ENCODE results near the gene ZNF837. TPM values are rescaled to one million over a fixed set of nuclear protein-coding genes. Genes with fewer than 3 reads are reported as not detected.

Gene ZNF837
- polyA plus RNA-seq, 1 donor (not counting 4 experiments of a cell fraction or from before 2014, with no cell fraction given) = 0.29 TPM

DNA sequence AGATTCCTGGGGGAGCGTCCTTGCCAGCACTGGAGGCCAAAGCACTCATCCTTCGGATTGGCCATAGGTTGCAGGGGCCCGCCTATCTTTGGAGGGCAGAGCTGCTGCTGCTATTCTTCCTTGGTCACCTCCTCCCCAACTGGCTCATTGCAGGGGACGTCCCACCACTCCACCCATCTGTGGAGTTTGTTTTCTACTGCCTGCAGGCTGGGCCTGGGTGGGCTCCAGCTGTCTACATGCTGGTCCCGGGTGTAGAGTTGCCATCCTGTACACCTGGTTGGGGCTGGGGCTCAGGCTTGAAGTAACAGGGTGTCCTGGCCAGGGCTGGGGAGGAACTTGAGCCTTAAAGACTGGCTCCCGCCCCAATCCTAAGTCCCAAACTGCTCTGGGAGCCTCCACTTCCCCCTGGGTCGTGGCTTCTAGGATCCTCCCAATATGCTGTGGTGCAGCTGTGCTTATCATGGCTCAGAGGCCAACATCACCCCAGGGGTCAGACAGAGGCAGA, 16.8 kb upstream of the ZNF837 start:
- FAIRE-seq (no peak), DNase-seq (ENCODE audit: low read depth, low spot score) (no peak)
- H3K4me2 ChIP-seq (ENCODE audit: control insufficient read depth, extremely low read depth, insufficient read depth, low read depth, low read length) = no peak overlapping the region
- peaks cover 16% of the 10 kb centered on the region for H3K79me2 ChIP-seq (ENCODE audit: control insufficient read depth, insufficient read depth, low read length)
- H3K27me3 ChIP-seq (ENCODE audit: control insufficient read depth, extremely low read depth, insufficient read depth, low read length) = no peaks in the 10 kb centered on the region
- H2AFZ ChIP-seq (ENCODE audit: control insufficient read depth, low read length) = no peak overlapping the region
- H3K36me3 ChIP-seq (ENCODE audit: control insufficient read depth in 2 of 2, extremely low read depth in 1 of 2, insufficient read depth in 2 of 2, low read length in 2 of 2) = peaks cover 15 to 21% of the 10 kb centered on the region in 2 experiments
- no peak overlapping the region for H3K4me3 ChIP-seq (ENCODE audit: control insufficient read depth in 2 of 3, extremely low read depth in 1 of 3, insufficient read depth in 2 of 3, low read depth in 1 of 3, low read length in 3 of 3)
- peaks cover 42% of the 10 kb centered on the region for H3K4me1 ChIP-seq (ENCODE audit: control insufficient read depth, extremely low read depth, insufficient read depth, low read length)
- peaks cover 26% of the 10 kb centered on the region for H4K20me1 ChIP-seq (ENCODE audit: control insufficient read depth, extremely low read depth, insufficient read depth, low read length)
- H3K9me3 ChIP-seq (ENCODE audit: control insufficient read depth, low read depth, low read length) = no peaks in the 10 kb centered on the region
- TF ChIP-seq CTCF (optimal IDR thresholded peaks at IDR 0.05 in 1 of 3, IDR thresholded peaks at IDR 0.05 in 1 of 3, conservative IDR thresholded peaks at IDR 0.05 in 1 of 3; ENCODE audit: extremely low read depth in 1 of 3, insufficient read depth in 2 of 3, low read length in 3 of 3) (no peak), EZH2 (IDR thresholded peaks at IDR 0.05; ENCODE audit: low read length) (no peak)
- no peak overlapping the region for H3K27ac ChIP-seq (ENCODE audit: control insufficient read depth, insufficient read depth, low read length)
- peaks cover 5% of the 10 kb centered on the region for H3K9me1 ChIP-seq (ENCODE audit: control insufficient read depth, extremely low read depth, insufficient read depth, low read length)
- dilution Hi-C loops (cut with MboI; ENCODE audit: extremely low pct_ligation_motif_present, low sequenced_read_pairs) = no loop called here
- no peak overlapping the region for H3K9ac ChIP-seq (ENCODE audit: control insufficient read depth, extremely low read depth, insufficient read depth, low read length)

- Histone ChIP-seq H3K27me3 (ENCODE audit: control insufficient read depth, extremely low read depth, insufficient read depth, low read length) (no peaks in the 10 kb centered on the region), H3K27ac (ENCODE audit: control insufficient read depth, insufficient read depth, low read length) (no peak overlapping the region), H3K9ac (ENCODE audit: control insufficient read depth, extremely low read depth, insufficient read depth, low read length) (no peak overlapping the region), H3K4me1 (ENCODE audit: control insufficient read depth, extremely low read depth, insufficient read depth, low read length) (peaks cover 38% of the 10 kb centered on the region), H3K4me3 (ENCODE audit: control insufficient read depth in 2 of 3, extremely low read depth in 1 of 3, insufficient read depth in 2 of 3, low read depth in 1 of 3, low read length in 3 of 3) (no peak overlapping the region), H3K9me1 (ENCODE audit: control insufficient read depth, extremely low read depth, insufficient read depth, low read length) (peaks cover 5% of the 10 kb centered on the region), H2AFZ (ENCODE audit: control insufficient read depth, low read length) (no peak overlapping the region), H3K4me2 (ENCODE audit: control insufficient read depth, extremely low read depth, insufficient read depth, low read depth, low read length) (no peak overlapping the region), H3K36me3 (ENCODE audit: control insufficient read depth in 2 of 2, extremely low read depth in 1 of 2, insufficient read depth in 2 of 2, low read length in 2 of 2) (peaks cover 18 to 22% of the 10 kb centered on the region in 2 experiments), H3K9me3 (ENCODE audit: control insufficient read depth, low read depth, low read length) (no peaks in the 10 kb centered on the region), H3K79me2 (ENCODE audit: control insufficient read depth, insufficient read depth, low read length) (peaks cover 14% of the 10 kb centered on the region), H4K20me1 (ENCODE audit: control insufficient read depth, extremely low read depth, insufficient read depth, low read length) (peaks cover 31% of the 10 kb centered on the region)
- dilution Hi-C loops (cut with MboI; ENCODE audit: extremely low pct_ligation_motif_present, low sequenced_read_pairs) = no loop called here
- no peak for DNase-seq (ENCODE audit: low read depth, low spot score)
- no peak for FAIRE-seq
- TF ChIP-seq EZH2 (IDR thresholded peaks at IDR 0.05; ENCODE audit: low read length) (no peak), CTCF (optimal IDR thresholded peaks at IDR 0.05 in 1 of 3, IDR thresholded peaks at IDR 0.05 in 1 of 3, conservative IDR thresholded peaks at IDR 0.05 in 1 of 3; ENCODE audit: extremely low read depth in 1 of 3, insufficient read depth in 2 of 3, low read length in 3 of 3) (no peak)
Measured at GRCh38 chr19:58396691-58397532, 16.1 kb upstream of the ZNF837 start.
